Naive thymus-derived CD8-positive, alpha-beta T cell (primary cell): ENCODE measurements around the gene TMED7. TPM values are rescaled to one million over a fixed set of nuclear protein-coding genes. Genes with fewer than 3 reads are reported as not detected.

Source experiments
- ATAC-seq, 2 donors: fragments of 150-1000 bp; cut with Tn5 transposase in 1 of 2; sonication (Bioruptor Pico), chemical (Tn5 transposase) in 1 of 2; 1 replicate in 1 of 2; 2 replicates in 1 of 2; pipeline ENCODE4 v1.10.0; 2021; ENCODE audit warnings: mild to moderate bottlenecking in 2 of 2, moderate library complexity in 2 of 2
- POLR2A ChIA-PET: fragments of 350-600 bp; sonication (Branson Sonifier 250); formaldehyde crosslinking; loops from one replicate; lab custom pipeline; 2021; ENCODE audit warnings: antibody characterized with exemption; lab: Charles Lee
- DNase-seq, 10 donors: peaks; one replicate each; pipeline versions ENCODE4 v3.0.0 to v3.0.0-alpha.2; 2020 to 2022
- H3K27ac Mint-ChIP-seq, 10 donors: one replicate each; pipeline ENCODE4 v1.8.0; 2020 to 2022; ENCODE audit warnings: mild to moderate bottlenecking in 10 of 10, mixed read lengths in 10 of 10, moderate library complexity in 4 of 10, inconsistent platforms in 1 of 10
- H3K27me3 Mint-ChIP-seq, 5 donors: one replicate each; pipeline ENCODE4 v1.8.0; 2021 to 2022; ENCODE audit warnings: mixed read lengths in 5 of 5
- H3K36me3 Mint-ChIP-seq, 3 donors: one replicate each; pipeline ENCODE4 v1.8.0; 2020 to 2022; ENCODE audit warnings: mixed read lengths in 3 of 3, mild to moderate bottlenecking in 2 of 3, inconsistent platforms in 1 of 3
- H3K4me1 Mint-ChIP-seq, 4 donors: one replicate each; pipeline ENCODE4 v1.8.0; 2021 to 2022; ENCODE audit warnings: mixed read lengths in 4 of 4
- H3K4me3 Mint-ChIP-seq, 10 donors: one replicate each; pipeline ENCODE4 v1.8.0; 2020 to 2022; ENCODE audit warnings: mild to moderate bottlenecking in 10 of 10, mixed read lengths in 10 of 10, moderate library complexity in 6 of 10, inconsistent platforms in 1 of 10
- H3K9me3 Mint-ChIP-seq, 9 donors: one replicate each; pipeline ENCODE4 v1.8.0; 2020 to 2022; ENCODE audit warnings: mixed read lengths in 9 of 9, mild to moderate bottlenecking in 3 of 9, inconsistent platforms in 1 of 9, moderate library complexity in 1 of 9
- polyA plus RNA-seq, 3 donors: library from polyadenylated mRNA; unstranded; fragments of 300-500 nt; fragmentation: Illumina TruSeq; gene quantifications; one replicate each; pipeline ENCODE4 v1.2.3, GENCODE V29; 2021
- total RNA-seq, 8 experiments: library from RNA in 2 of 8; stranded (reverse) in 2 of 8; gene quantifications; one replicate each; pipeline ENCODE4 v1.2.3 and lab custom pipeline; 2021 to 2026

Gene TMED7
- total and polyA plus RNA-seq, 5 experiments from 2014 or later: 30.3 to 48.9 (median 41.0) TPM

DNA sequence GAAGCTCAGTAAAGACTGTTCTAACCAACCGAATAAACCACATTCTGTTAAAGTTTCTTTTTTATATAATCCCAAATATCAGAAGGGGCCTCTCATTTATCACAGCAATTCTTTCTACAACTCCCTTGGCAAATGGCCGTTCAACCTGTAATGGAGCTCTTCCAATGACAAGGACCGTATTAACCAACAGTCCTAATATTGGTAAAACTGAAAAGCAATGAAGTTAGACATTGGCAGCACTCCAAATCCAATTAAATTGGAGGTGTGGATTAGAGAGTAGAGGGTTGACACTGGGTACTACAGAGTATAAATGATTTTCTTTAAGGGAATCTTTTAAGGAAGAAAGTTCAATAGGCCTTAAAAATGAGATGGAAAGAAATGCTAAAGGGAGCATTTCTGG lies 842 bp downstream of the TMED7 start:
- DNase-seq: peak in 1 of 10 donors; percentile 19
- peaks cover 16 to 32% (median 28%) of the 10 kb centered on the region in 4 donors for H3K4me1 Mint-ChIP-seq
- ATAC-seq: no peak
- no peak overlapping the region for H3K4me3 Mint-ChIP-seq
- peak overlapping the region in 1 of 10 donors; percentile 72 for H3K27ac Mint-ChIP-seq
- no peaks in the 10 kb centered on the region for H3K9me3 Mint-ChIP-seq
- POLR2A ChIA-PET: interaction anchor here (0.8 to 2.2 kb wide), 8 partner anchors 9 to 460 kb away, joined by 3 to 17 read pairs (median 5); partner anchors contain the start of genes AP3S1, ATG12, COMMD10 and FEM1C
- peaks cover 0 to 20% (median 6%) of the 10 kb centered on the region in 3 donors for H3K36me3 Mint-ChIP-seq
- no peaks in the 10 kb centered on the region for H3K27me3 Mint-ChIP-seq

DNA sequence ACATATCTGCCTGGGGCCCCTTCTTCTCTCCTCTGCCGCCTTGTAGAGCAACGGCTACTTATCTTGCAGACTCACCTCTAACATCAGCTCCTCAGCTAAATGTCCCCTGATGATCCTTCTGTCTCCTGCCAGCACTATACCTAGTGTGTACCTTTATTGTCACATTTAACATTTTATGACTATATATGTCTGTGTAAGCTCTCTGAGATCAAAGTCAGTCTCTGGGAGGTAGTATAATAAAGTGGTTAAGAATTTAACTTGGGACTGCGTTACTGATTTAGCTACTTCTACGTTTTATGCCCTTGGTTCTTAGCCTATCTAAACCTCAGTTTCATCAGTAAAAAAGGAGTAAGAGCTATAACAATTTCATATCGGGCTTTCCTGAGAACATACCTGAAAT lies 2.2 kb downstream of the TMED7 start:
- ATAC-seq: no peak
- Mint-ChIP-seq H3K36me3 (peaks cover 0 to 32% (median 7%) of the 10 kb centered on the region in 3 donors), H3K27me3 (no peaks in the 10 kb centered on the region), H3K4me1 (peaks cover 16 to 32% (median 28%) of the 10 kb centered on the region in 4 donors), H3K4me3 (no peak overlapping the region), H3K27ac (no peak overlapping the region), H3K9me3 (no peaks in the 10 kb centered on the region)
- no peak for DNase-seq
- POLR2A ChIA-PET: interaction anchor here (0.6 to 2.2 kb wide), 4 partner anchors 8 to 217 kb away, joined by 3 to 11 read pairs (median 5); partner anchors contain the start of genes AP3S1, ATG12 and TICAM2

DNA sequence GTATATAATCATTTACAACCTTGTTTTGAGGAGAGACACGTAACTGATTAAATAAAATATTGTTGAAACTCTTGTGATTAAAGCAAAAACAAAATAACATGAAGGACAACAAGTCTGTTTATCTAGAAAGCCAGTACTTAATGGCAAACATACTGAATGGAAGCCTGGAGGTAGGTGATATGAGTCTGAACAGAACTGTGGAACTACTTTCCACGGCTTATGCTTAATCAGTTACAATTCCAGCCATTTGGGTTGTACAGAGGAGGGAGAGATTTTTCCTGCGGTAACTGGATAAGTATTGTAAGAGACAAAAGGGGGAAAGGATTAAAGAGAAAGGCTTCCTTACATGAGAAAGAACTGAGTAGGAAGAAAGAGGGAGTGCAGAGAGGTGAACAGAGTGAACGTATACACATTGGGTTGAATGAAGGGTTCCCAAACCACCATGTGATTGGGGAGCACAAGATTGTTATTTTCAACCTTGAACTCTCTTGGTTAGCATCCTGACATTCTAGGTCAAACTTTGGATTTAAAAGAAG lies 4.4 kb downstream of the TMED7 start:
- DNase-seq (no peak), ATAC-seq (no peak)
- Mint-ChIP-seq H3K4me3 (peak overlapping the region in 1 of 10 donors; percentile 10), H3K4me1 (peaks cover 20 to 31% (median 29%) of the 10 kb centered on the region in 4 donors), H3K36me3 (peaks cover 2 to 50% (median 10%) of the 10 kb centered on the region in 3 donors), H3K9me3 (no peaks in the 10 kb centered on the region), H3K27ac (peak overlapping the region in 6 of 10 donors; percentile 2 to 78 (median 31)), H3K27me3 (no peaks in the 10 kb centered on the region)
- POLR2A ChIA-PET: no interaction called here

DNA sequence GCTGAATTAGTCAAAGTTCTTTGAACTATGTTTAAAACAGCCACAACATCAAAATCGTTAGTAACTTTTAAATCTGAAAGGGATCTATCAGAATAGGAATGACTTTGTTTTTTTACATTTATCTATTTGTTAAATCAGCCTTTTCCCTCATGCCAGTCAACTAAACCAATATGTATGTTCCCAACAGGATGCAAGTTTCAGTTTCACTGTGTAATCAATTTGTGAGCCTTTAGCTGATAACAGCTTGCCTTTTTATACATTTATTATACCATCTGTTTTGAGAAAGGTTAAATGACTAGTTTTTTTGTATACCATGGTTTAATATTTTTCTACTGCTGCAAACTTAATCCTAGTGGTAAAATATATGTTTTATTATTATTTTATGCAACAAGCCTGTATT lies 8.9 kb downstream of the TMED7 start:
- H3K27ac Mint-ChIP-seq: peak overlapping the region in 2 of 10 donors; percentile 32 to 36
- no peak overlapping the region for H3K4me3 Mint-ChIP-seq
- ATAC-seq (no peak), DNase-seq (no peak)
- no peaks in the 10 kb centered on the region for H3K9me3 Mint-ChIP-seq
- H3K4me1 Mint-ChIP-seq: peaks cover 9 to 21% (median 14%) of the 10 kb centered on the region in 4 donors
- H3K27me3 Mint-ChIP-seq: no peaks in the 10 kb centered on the region
- POLR2A ChIA-PET: interaction anchor here (0.9 kb wide), 1 partner anchor 9 kb away, joined by 4 read pairs; the partner anchor contains the start of gene TMED7
- H3K36me3 Mint-ChIP-seq: peaks cover 4 to 81% (median 13%) of the 10 kb centered on the region in 3 donors

DNA sequence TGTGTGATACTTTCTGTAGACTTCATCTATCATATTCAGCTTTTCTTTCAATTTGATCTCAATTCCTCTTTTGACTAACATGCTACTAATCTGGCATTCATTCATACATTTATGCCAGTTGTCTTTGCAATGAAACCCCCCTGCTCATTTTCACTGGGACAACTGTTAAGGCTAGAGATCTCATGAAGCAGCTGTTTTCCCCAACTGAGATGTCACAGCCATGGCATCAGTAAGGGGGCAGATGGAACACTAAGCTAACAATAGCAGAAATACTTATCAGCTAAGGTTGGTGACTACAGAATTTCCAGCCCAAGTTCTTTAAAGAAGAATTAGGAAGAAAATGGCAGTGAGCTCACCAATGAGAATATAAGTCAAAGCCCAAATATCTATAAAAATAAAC lies 9.4 kb downstream of the TMED7 start:
- H3K27ac Mint-ChIP-seq: peak overlapping the region in 4 of 10 donors; percentile 9 to 32 (median 14)
- POLR2A ChIA-PET: interaction anchor here (0.9 kb wide), 1 partner anchor 9 kb away, joined by 4 read pairs; the partner anchor contains the start of gene TMED7
- H3K27me3 Mint-ChIP-seq: no peaks in the 10 kb centered on the region

DNA sequence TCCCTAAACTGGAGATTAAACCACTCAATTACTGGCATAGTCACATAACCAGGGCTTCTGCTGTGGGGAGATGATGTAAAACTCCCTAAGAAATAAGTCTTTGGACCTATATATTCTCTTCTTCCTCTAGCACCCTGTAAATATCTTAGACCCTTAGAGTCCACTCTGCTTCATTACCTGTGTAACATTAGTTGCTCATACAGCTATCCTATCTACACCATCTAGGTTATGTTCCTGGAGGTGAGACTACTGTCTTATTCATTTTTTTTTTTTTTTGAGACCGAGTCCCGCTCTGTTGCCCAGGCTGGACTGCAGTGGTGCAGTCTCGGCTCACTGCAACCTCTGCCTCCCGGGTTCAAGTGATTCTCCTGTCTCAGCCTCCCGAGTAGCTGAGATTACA lies 14.0 kb downstream of the TMED7 start:
- H3K4me3 Mint-ChIP-seq: no peak overlapping the region
- POLR2A ChIA-PET: no interaction called here
- H3K36me3 Mint-ChIP-seq: peaks cover 2 to 56% (median 4%) of the 10 kb centered on the region in 3 donors
- no peaks in the 10 kb centered on the region for H3K27me3 Mint-ChIP-seq
- ATAC-seq (no peak), DNase-seq (no peak)
- H3K9me3 Mint-ChIP-seq: no peaks in the 10 kb centered on the region
- peak overlapping the region in 2 of 10 donors; percentile 39 to 57 for H3K27ac Mint-ChIP-seq
- peaks cover 4 to 24% (median 21%) of the 10 kb centered on the region in 4 donors for H3K4me1 Mint-ChIP-seq

More for the DNA sequence above, 9.4 kb downstream of the TMED7 start:
- Mint-ChIP-seq H3K9me3 (no peaks in the 10 kb centered on the region), H3K36me3 (peaks cover 4 to 84% (median 13%) of the 10 kb centered on the region in 3 donors), H3K4me3 (no peak overlapping the region), H3K4me1 (peaks cover 8 to 19% (median 12%) of the 10 kb centered on the region in 4 donors)
- ATAC-seq (no peak), DNase-seq (no peak)

DNA sequence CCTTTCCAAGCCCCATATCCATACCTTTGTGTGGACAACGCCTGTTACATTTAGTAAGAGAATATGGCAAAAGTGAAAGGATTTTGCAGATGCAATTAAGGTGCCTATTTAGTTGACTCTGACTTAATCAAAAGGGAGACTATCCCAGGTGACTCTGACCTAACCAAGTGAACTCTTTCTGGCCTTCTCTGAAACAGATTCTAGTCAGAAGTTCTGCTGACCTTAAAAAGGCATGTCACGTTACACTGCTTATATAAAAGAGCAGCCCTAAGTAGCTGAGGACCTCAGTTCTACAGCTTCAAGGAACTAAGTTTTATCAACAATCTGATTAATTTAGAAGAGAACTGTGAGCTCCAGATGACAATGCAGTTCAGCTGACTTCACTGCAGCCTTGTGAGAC lies 17.9 kb downstream of the TMED7 start:
- Mint-ChIP-seq H3K27ac (peak overlapping the region in 4 of 10 donors; percentile 14 to 74 (median 64)), H3K9me3 (no peaks in the 10 kb centered on the region), H3K36me3 (peaks cover 0 to 29% (median 0%) of the 10 kb centered on the region in 3 donors), H3K27me3 (no peaks in the 10 kb centered on the region), H3K4me1 (peaks cover 6 to 29% (median 26%) of the 10 kb centered on the region in 4 donors), H3K4me3 (no peak overlapping the region)
- ATAC-seq: no peak
- DNase-seq: no peak
- POLR2A ChIA-PET: no interaction called here

DNA sequence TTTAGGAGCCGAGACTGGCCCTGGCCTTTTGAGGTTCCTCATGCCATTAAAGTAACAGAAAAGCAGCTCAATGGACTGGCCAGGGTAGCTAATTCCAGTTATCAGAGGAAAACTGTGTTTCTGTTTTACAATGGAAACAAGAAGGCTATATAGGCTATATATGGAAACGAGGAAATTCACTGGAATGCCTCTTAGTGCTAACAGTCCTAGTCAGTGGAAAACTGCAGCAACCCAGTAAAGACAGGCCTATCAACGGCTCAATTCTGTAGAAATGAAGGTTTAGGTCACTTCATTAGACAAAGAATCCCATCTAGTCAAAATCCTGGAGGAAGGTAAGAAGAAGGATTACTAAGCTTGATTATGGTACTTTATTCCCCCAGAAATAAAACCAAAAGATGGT lies 20.4 kb downstream of the TMED7 start:
- ATAC-seq (no peak), DNase-seq (no peak)
- POLR2A ChIA-PET: no interaction called here
- H3K27me3 Mint-ChIP-seq: no peaks in the 10 kb centered on the region
- peaks cover 12 to 38% (median 37%) of the 10 kb centered on the region in 4 donors for H3K4me1 Mint-ChIP-seq
- H3K4me3 Mint-ChIP-seq: no peak overlapping the region
- H3K9me3 Mint-ChIP-seq: no peaks in the 10 kb centered on the region
- H3K36me3 Mint-ChIP-seq: peaks cover 0 to 12% (median 0%) of the 10 kb centered on the region in 3 donors
- no peak overlapping the region for H3K27ac Mint-ChIP-seq

DNA sequence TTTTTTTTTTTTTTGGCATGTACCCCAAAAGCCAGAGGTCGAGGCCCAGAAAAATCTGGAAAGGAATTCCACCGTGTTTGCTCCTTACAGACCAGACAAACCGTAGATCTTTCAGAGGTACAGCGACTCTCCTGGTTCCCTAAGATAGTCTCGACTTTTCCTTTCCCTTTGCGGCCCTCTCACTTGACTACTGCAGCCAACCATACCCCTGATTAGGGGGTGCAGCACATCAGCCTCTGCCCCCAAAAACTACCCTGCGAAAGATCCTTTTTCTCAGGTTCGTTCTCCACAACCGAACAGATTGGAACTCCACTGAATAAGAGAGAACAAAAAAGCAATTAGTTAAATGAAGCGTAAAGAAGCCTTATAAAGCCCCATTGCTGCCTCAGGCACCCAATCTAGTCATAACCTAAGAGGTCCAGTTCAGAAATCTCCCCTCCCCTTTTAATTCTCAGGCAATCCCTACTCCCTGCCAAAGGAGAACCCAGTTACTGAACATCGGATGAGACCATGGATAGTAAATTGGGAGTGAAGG lies 23.2 kb downstream of the TMED7 start:
- Mint-ChIP-seq H3K27me3 (no peaks in the 10 kb centered on the region), H3K27ac (peak overlapping the region; percentile 82 to 90 (median 86)), H3K36me3 (peaks cover 0 to 8% (median 0%) of the 10 kb centered on the region in 3 donors), H3K4me1 (peaks cover 14 to 38% (median 29%) of the 10 kb centered on the region in 4 donors), H3K9me3 (no peaks in the 10 kb centered on the region), H3K4me3 (peak overlapping the region; percentile 66 to 87 (median 80))
- ATAC-seq: peak in 1 of 2 donors; percentile 7
- POLR2A ChIA-PET: interaction anchor here (1.1 kb wide), 2 partner anchors 21 to 22 kb away, joined by 3 to 5 read pairs; partner anchors contain the start of gene TMED7
- DNase-seq: no peak

DNA sequence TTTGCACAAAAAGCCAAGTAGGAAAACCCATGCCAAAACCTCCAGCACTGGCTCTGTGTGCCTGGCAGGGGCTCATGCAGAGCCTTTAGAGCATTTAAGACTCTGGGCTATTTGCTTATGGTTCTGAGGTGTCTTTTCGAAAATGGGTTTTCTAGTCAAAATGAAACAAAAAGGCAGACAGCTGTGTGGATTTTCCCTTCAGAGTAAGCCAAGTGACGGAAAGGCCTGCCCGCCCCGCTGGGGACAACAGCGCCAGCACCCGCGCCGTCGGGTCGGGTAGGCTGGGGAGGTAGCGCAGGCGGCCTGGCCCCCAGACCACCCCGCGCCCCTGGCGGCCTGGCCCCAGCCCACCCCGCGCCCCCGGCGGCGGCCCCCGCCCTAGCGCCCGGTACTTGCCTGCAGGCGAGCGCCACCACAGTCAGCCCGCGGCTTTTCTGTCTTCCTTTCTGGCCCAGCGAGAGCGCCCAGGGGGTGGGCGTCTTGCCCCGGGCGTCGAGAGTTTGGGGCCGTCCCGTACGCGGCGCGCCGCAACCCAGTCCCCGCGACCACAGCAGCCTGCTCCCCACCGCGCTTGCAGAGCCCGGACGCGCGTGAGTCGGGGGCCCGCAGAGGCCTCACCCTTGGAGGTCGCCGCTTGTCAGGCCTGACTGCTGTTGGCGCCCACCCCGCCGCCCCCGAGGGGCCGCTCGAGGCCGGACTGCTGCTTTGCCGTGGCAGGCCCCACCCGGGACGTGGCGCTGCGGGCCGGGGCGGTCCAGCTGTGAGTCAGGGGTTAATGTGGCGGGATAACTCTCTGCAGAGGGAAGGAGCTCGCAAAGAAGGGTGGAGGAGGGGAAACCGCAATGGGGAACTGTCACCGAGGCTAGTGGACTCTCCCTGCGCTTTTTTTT lies 23.9 kb downstream of the TMED7 start, which contains the start of gene TICAM2:
TICAM2 (minus strand) TSS at position 779 of the 890 bp plus-strand sequence. CDS start 21,223 bp downstream, outside the sequence.
- POLR2A ChIA-PET: interaction anchor here (1.1 to 1.3 kb wide), 4 partner anchors 22 to 483 kb away, joined by 3 to 5 read pairs (median 4); partner anchors contain the start of genes AP3S1, ATG12, COMMD10 and TMED7
- Mint-ChIP-seq H3K27ac (peak within 1 kb of the TSS; percentile 82 to 90 (median 86)), H3K27me3 (no peaks in the 10 kb centered on the region), H3K36me3 (peaks cover 0 to 7% (median 0%) of the 10 kb centered on the region in 3 donors), H3K4me3 (peak within 1 kb of the TSS; percentile 66 to 87 (median 80)), H3K4me1 (peaks cover 13 to 35% (median 29%) of the 10 kb centered on the region in 4 donors), H3K9me3 (no peaks in the 10 kb centered on the region)
- DNase-seq (peak; percentile 28 to 79 (median 58)), ATAC-seq (peak; percentile 83 to 90)

DNA sequence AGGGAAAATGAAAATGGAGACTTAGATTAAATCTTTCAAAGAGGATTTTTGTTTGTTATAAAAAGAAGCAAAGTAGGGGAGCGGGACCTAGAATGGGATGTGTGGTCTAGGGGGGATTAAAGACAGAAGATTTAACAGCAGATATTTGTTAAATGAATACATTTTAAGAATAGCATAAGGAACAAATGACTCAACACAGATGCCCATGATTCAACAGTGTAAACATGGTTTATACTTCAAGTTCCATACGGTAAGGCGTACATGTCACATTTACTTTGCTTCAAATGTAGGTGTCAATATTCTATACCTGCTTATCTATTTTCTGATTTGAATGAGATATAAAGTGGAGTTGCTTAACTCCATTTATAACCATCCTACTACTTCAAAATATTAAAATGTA lies 25.1 kb downstream of the TMED7 start:
- no peaks in the 10 kb centered on the region for H3K9me3 Mint-ChIP-seq
- peak overlapping the region in 5 of 10 donors; percentile 22 to 77 (median 46) for H3K27ac Mint-ChIP-seq
- H3K36me3 Mint-ChIP-seq: peaks cover 0 to 3% (median 2%) of the 10 kb centered on the region in 3 donors
- H3K4me1 Mint-ChIP-seq: peaks cover 9 to 34% (median 29%) of the 10 kb centered on the region in 4 donors
- ATAC-seq (no peak), DNase-seq (no peak)
- H3K27me3 Mint-ChIP-seq: peaks cover 0 to 5% (median 0%) of the 10 kb centered on the region in 5 donors
- H3K4me3 Mint-ChIP-seq: peak overlapping the region in 9 of 10 donors; percentile 1 to 74 (median 29)
- POLR2A ChIA-PET: interaction anchor here (0.8 to 1.2 kb wide), 2 partner anchors 25 to 241 kb away, joined by 3 read pairs; partner anchors contain the start of genes AP3S1 and ATG12
